Lower leg skin (tissue), 4 donors: Measurements from ENCODE around the gene SLC22A1. TPM values are rescaled to one million over a fixed set of nuclear protein-coding genes. Genes with fewer than 3 reads are reported as not detected.
"Not testable (repeated sequence)": the region's sequence is repeated elsewhere in the genome, so short reads cannot be mapped to it uniquely, and the experiment has no call there.

Experiments
- DNase-seq, 2 donors: peaks; one replicate each; pipeline ENCODE4 v3.0.0-alpha.2; 2019; ENCODE audit warnings: low spot score in 2 of 2
- H3K4me3 ChIP-seq: fragments of 200-600 bp; sonication (generic); 2 replicates; pipeline ENCODE4 v1.5.1; 2017; ENCODE audit warnings: mild to moderate bottlenecking, low read depth; ENCODE audit not compliant: poor library complexity, severe bottlenecking
- POLR2A ChIP-seq, 2 donors: fragments of 450-650 bp; IDR thresholded peaks; one replicate each; pipeline ENCODE4 v1.6.1; 2016 to 2017; ENCODE audit warnings: antibody characterized with exemption in 2 of 2, mild to moderate bottlenecking in 1 of 2, moderate library complexity in 1 of 2
- WGBS, 2 donors: methylation state at CpG; one replicate each; pipeline ENCODE4 v1.1.5; 2018; 5-methylcytosine and 5-hydroxymethylcytosine counted together
- intact Hi-C: fragments of 100-400 bp; cut with DNase I; formaldehyde crosslinking; loops from one replicate; pipeline ENCODE4 v1.15.0; 2023; ENCODE audit warnings: low total_unique reads
- total RNA-seq, 4 donors: library from RNA; depleted of rRNA; stranded (reverse); fragments of >200 nt; gene quantifications; one replicate each; pipeline ENCODE4 v1.1.0, GENCODE V29; 2016
- TF ChIP-seq, protein P1 (sequence below), 3 donors: fragments of 450-650 bp; IDR thresholded peaks; one replicate each; pipeline ENCODE4 v1.5.1; 2016; ENCODE audit warnings: antibody characterized with exemption in 3 of 3, mild to moderate bottlenecking in 3 of 3, moderate library complexity in 2 of 3

The SLC22A1 gene
- total RNA-seq, 4 donors from 2014 or later = 0.65 to 1.4 (median 0.80) TPM; not detected in 1

DNA sequence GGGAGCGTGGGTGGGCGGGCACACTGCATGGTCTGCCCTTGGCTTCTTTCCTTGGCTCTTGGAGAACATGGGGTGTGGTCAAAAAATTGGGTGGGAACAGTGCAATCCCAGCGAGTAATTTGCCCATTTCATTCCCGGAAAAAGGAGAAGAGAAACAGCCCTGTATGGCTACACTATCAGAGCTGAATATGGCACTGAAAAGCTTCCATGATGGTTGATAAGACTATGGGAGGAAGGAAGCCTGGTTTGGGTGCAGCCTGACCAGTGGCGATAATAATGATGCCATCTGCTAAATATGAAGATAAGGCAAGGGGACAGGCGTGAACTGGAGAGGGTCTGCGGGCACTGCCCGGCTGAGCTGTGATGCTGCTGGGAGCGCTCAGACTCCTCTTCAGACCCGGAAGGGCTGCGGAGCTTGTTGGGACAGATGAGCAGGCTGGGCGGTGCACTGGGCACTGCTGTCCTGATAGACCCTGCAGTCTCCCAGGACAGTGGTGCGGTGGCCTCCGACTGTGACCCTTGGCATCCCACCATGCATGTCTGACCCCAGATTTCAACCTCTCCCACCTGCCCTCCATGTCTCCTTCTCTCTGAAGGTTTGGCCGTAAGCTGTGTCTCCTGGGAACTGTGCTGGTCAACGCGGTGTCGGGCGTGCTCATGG lies 10.2 kb downstream of the SLC22A1 start:
- no peak overlapping the region for H3K4me3 ChIP-seq
- intact Hi-C loops = loop anchor here (10.0 kb wide), 1 partner anchor 323 kb away; no protein-coding TSS in a partner anchor
- TF ChIP-seq, protein P1, sequence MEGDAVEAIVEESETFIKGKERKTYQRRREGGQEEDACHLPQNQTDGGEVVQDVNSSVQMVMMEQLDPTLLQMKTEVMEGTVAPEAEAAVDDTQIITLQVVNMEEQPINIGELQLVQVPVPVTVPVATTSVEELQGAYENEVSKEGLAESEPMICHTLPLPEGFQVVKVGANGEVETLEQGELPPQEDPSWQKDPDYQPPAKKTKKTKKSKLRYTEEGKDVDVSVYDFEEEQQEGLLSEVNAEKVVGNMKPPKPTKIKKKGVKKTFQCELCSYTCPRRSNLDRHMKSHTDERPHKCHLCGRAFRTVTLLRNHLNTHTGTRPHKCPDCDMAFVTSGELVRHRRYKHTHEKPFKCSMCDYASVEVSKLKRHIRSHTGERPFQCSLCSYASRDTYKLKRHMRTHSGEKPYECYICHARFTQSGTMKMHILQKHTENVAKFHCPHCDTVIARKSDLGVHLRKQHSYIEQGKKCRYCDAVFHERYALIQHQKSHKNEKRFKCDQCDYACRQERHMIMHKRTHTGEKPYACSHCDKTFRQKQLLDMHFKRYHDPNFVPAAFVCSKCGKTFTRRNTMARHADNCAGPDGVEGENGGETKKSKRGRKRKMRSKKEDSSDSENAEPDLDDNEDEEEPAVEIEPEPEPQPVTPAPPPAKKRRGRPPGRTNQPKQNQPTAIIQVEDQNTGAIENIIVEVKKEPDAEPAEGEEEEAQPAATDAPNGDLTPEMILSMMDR (IDR thresholded peaks at IDR 0.05) = no peak
- TF ChIP-seq POLR2A (IDR thresholded peaks at IDR 0.05) = no peak
- DNase-seq = peak in 1 of 2 donors; percentile 78
- WGBS, 2 donors = 83 to 89% methylated on average over 19 of the region's 19 CpGs

DNA sequence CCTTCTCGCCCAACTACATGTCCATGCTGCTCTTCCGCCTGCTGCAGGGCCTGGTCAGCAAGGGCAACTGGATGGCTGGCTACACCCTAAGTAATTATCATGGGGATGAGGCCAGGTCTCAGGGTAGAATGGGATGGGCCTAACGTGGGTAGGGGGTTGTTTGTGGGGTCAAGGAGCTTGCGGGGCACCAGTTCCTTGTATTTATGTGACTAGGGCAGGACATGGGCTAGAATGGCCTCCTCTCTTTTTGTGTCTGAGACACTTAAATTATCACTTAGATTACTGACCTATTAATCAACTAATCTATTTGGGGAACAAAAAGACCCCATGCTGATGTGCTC lies 10.7 kb downstream of the SLC22A1 start:
- TF ChIP-seq POLR2A (IDR thresholded peaks at IDR 0.05) = no peak
- TF ChIP-seq, protein P1 (IDR thresholded peaks at IDR 0.05) = no peak
- no peak for DNase-seq
- no peak overlapping the region for H3K4me3 ChIP-seq
- WGBS, 2 donors = 72 to 80% methylated on average over 4 of the region's 4 CpGs
- intact Hi-C loops = loop anchor here (10.0 kb wide), 1 partner anchor 323 kb away; no protein-coding TSS in a partner anchor

DNA sequence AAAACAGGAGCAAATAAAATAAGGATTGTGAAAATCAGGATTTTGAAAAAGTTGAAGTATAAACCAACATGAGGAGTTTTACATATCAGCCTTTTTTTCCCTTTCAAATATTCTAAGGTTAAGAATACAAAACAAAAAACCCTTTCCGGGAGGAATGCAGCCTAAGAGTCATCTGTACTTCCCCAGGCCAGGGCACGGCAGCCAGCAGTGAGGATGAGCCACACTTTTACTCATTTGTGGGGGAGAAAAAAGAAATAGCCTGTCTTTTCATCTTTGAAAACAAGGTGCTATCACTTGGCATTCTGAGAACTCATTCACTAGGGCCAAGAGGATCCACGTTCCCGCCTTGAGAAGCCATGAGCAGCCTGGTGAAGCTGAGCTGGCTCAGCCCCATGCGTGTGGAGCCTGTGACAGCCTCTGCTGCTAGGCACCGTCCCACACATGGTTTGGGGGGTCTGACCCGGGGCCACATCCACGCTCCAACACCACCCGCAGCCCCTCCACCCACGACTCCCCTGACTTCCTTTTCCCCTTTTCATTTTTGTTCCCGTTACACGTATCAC lies 11.2 kb downstream of the SLC22A1 start:
- WGBS, 2 donors = 75 to 79% methylated on average over 12 of the region's 12 CpGs
- intact Hi-C loops = loop anchor here (10.0 kb wide), 1 partner anchor 322 kb away; no protein-coding TSS in a partner anchor
- H3K4me3 ChIP-seq = no peak overlapping the region
- DNase-seq = peak in 1 of 2 donors; percentile 39
- TF ChIP-seq, protein P1 (IDR thresholded peaks at IDR 0.05) = no peak
- TF ChIP-seq POLR2A (IDR thresholded peaks at IDR 0.05) = no peak

DNA sequence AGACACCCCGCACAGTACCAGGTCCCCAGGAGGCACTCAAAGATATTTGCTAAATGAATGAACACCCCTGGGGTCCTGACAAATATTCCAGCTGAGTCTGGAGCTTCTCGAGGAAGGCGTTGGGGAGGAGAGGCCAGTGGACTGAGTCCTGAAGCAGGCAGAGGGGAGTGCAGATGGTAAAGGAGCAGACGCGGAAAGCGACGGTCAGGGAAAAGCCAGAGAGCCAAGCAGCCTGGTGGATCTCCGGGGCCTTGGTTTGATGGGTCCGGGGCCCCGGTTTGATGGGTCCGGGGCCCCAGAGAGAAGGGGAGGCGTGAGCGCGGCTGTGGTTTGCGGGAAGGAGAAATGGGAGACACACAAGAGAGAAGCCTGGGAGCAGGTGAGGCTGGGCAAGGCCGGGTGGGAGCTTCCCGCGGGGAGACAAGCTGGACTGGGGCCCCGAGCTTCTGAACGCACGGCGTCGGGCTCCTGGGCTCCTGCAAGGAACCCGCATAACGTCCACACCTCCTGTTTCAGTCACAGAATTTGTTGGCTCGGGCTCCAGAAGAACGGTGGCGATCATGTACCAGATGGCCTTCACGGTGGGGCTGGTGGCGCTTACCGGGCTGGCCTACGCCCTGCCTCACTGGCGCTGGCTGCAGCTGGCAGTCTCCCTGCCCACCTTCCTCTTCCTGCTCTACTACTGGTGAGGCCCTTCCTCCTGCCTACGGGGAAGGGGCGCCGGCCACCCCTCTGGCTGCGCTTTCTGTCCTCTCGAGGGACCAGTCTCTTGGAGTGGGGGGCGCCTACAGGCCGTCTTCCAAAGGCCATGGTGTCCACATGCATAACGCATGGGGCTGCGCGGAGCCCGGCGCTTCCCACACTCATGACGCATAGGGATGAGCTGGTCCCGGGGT lies 12.1 kb downstream of the SLC22A1 start:
- peak in 1 of 2 donors; percentile 78 for DNase-seq
- TF ChIP-seq, protein P1 (IDR thresholded peaks at IDR 0.05) = no peak
- no peak for TF ChIP-seq POLR2A (IDR thresholded peaks at IDR 0.05)
- H3K4me3 ChIP-seq = no peak overlapping the region
- 92 to 95% methylated on average over 43 to 45 of the region's 47 CpGs for WGBS, 2 donors
- intact Hi-C loops = loop anchor here (10.0 kb wide), 1 partner anchor 321 kb away; no protein-coding TSS in a partner anchor

DNA sequence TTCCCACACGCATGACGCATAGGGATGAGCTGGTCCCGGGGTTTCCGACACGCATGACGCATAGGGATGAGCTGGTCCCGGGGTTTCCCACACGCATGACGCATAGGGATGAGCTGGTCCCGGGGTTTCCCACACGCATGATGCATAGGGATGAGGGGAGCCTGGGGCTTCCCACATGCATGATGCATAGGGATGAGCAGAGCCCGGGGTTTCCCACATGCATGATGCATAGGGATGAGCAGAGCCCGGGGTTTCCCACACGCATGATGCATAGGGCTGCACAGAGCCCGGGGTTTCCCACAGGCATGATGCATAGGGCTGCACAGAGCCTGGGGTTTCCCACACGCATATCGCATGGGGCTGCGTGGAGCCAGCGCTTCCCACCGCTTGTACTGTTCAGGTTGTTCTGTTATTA lies 12.7 kb downstream of the SLC22A1 start:
- peak in 1 of 2 donors; percentile 69 for DNase-seq
- WGBS, 2 donors = 95 to 96% methylated on average over 17 to 19 of the region's 20 CpGs
- intact Hi-C loops = loop anchor here (10.0 kb wide), 1 partner anchor 320 kb away; no protein-coding TSS in a partner anchor
- H3K4me3 ChIP-seq = not testable (repeated sequence)
